Esophagus (tissue), 2 donors: Measurements from ENCODE around the gene C10orf53. TPM values are rescaled to one million over a fixed set of nuclear protein-coding genes. Genes with fewer than 3 reads are reported as not detected.
"Not testable (repeated sequence)": the region's sequence is repeated elsewhere in the genome, so short reads cannot be mapped to it uniquely, and the experiment has no call there.

ENCODE experiments used
- H3K27ac ChIP-seq, 2 donors: one replicate each; pipeline ENCODE4 v1.5.1; 2013; ENCODE audit warnings: low read depth in 2 of 2, mild to moderate bottlenecking in 2 of 2, inconsistent platforms in 1 of 2, low read length in 1 of 2, moderate library complexity in 1 of 2
- H3K27me3 ChIP-seq, 2 donors: one replicate each; pipeline ENCODE4 v1.6.1; 2013; ENCODE audit warnings: low read length in 2 of 2, control low read depth in 1 of 2, mild to moderate bottlenecking in 1 of 2; ENCODE audit not compliant: insufficient read depth in 2 of 2, control insufficient read depth in 1 of 2
- H3K36me3 ChIP-seq, 2 donors: one replicate each; pipeline ENCODE4 v1.6.1; 2013; ENCODE audit warnings: low read length in 1 of 2; ENCODE audit not compliant: control insufficient read depth in 2 of 2, insufficient read depth in 2 of 2
- H3K4me1 ChIP-seq, 2 donors: one replicate each; pipeline ENCODE4 v1.6.1; 2013; ENCODE audit warnings: low read length in 1 of 2; ENCODE audit not compliant: control insufficient read depth in 2 of 2, insufficient read depth in 2 of 2
- H3K4me3 ChIP-seq, 2 donors: one replicate each; pipeline ENCODE4 v1.5.1; 2013; ENCODE audit warnings: low read length in 2 of 2, mild to moderate bottlenecking in 2 of 2, low read depth in 1 of 2, moderate library complexity in 1 of 2
- H3K9me3 ChIP-seq, 2 donors: one replicate each; pipeline ENCODE4 v1.6.1; 2013; ENCODE audit warnings: mild to moderate bottlenecking in 2 of 2, low read depth in 1 of 2, low read length in 1 of 2, moderate library complexity in 1 of 2; ENCODE audit not compliant: control insufficient read depth in 2 of 2, insufficient read depth in 1 of 2
- WGBS, 2 donors: extraction: QIAGEN DNeasy Blood & Tissue Kit; methylation state at CpG; one replicate each; pipeline ENCODE4 v1.1.7; 2013; 5-methylcytosine and 5-hydroxymethylcytosine counted together
- polyA plus RNA-seq, 2 donors: library from polyadenylated mRNA; stranded (reverse); fragments of 200-250 nt; gene quantifications; one replicate each; pipeline ENCODE4 v1.2.3, GENCODE V29; 2013
- donor health status: healthy with polysubstance abuse.
- donor health status: Bipolar disorder and iron deficiency.

The C10orf53 gene
- polyA plus RNA-seq, 2 donors = not detected

- H3K4me3 ChIP-seq, H3K9me3 ChIP-seq, H3K27ac ChIP-seq, H3K27me3 ChIP-seq, H3K36me3 ChIP-seq, H3K4me1 ChIP-seq: not testable (repeated sequence)
- 75% methylated on average over 5 of the region's 5 CpGs for WGBS, 2 donors
These were observed 3.0 kb downstream of the C10orf53 start for GRCh38 chr10:49682449-49682848.

GRCh38 chr10:49682879-49683278 lies 3.4 kb downstream of the C10orf53 start:
- Histone ChIP-seq H3K27ac (no peak overlapping the region), H3K4me1 (peaks cover 0 to 4% of the 10 kb centered on the region in 2 donors), H3K27me3 (peaks cover 0 to 4% of the 10 kb centered on the region in 2 donors), H3K4me3 (no peak overlapping the region), H3K36me3 (no peaks in the 10 kb centered on the region), H3K9me3 (peaks cover 3 to 11% of the 10 kb centered on the region in 2 donors)
- 93 to 96% methylated on average over 2 of the region's 2 CpGs for WGBS, 2 donors

GRCh38 chr10:49686651-49687050 lies 7.2 kb downstream of the C10orf53 start:
- H3K36me3 ChIP-seq = no peaks in the 10 kb centered on the region
- H3K27me3 ChIP-seq = peaks cover 0 to 3% of the 10 kb centered on the region in 2 donors
- H3K9me3 ChIP-seq = peaks cover 2 to 6% of the 10 kb centered on the region in 2 donors
- 72 to 76% methylated on average over 4 of the region's 4 CpGs for WGBS, 2 donors
- no peak overlapping the region for H3K27ac ChIP-seq
- no peak overlapping the region for H3K4me3 ChIP-seq
- H3K4me1 ChIP-seq = no peaks in the 10 kb centered on the region

DNA sequence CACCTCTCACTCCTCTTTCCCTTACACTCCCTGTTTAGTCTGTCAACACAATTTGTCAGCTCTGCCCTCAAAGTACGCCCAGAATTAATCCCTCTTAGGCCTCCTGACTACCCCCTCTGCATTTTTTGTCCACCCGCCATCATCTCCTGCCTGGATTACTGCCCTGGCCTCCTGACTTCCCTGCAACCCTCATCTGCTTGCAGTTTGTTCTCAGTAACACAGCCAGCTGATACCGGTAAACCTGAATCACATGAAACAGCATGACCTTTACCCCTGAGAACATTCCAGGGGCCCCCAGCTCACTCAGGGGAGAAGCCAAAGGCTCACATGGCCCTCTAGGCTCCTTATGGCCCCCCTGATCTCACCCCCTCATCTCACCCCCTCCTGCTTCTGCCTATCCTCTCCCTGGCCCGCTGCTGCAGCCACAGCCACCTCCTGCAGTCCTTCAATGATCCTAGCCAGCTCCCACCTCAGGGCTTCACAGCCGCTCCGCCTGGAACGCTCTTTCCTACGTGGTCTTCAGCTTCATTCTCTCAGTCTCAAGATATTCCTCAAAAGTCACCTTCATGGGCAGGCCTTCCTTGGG lies 8.9 kb downstream of the C10orf53 start:
- H3K36me3 ChIP-seq = no peaks in the 10 kb centered on the region
- H3K4me1 ChIP-seq = no peaks in the 10 kb centered on the region
- 13 to 15% methylated on average over 8 of the region's 8 CpGs for WGBS, 2 donors
- H3K9me3 ChIP-seq = peaks cover 2 to 6% of the 10 kb centered on the region in 2 donors
- peaks cover 0 to 9% of the 10 kb centered on the region in 2 donors for H3K27me3 ChIP-seq
- H3K27ac ChIP-seq = no peak overlapping the region
- no peak overlapping the region for H3K4me3 ChIP-seq

DNA sequence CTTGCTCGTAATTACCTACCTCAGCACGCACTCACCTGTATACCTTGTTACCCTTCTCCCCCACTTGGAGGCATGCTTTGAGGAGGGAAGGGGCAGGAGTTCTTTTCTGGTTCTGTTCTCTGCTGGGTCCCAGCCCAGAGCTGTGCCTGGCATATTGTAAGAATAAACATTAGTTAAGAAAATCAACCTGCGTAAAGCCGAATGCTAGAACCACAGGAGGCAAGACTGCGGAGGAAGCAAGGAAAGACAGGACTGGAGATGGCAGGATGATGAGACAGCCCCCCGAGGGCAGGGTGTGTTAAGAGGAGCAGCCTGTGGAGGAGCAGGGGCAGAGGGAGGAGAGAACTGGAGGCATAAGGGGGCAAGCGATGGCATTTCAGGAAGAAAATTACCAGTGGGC lies 9.5 kb downstream of the C10orf53 start:
- Histone ChIP-seq H3K9me3 (peaks cover 2 to 6% of the 10 kb centered on the region in 2 donors), H3K36me3 (no peaks in the 10 kb centered on the region), H3K4me1 (no peaks in the 10 kb centered on the region), H3K27ac (no peak overlapping the region), H3K4me3 (no peak overlapping the region), H3K27me3 (peaks cover 0 to 9% of the 10 kb centered on the region in 2 donors)
- WGBS, 2 donors = 18 to 28% methylated on average over 7 of the region's 7 CpGs

GRCh38 chr10:49689882-49690510 lies 10.5 kb downstream of the C10orf53 start:
- no peak overlapping the region for H3K4me3 ChIP-seq
- H3K4me1 ChIP-seq = no peaks in the 10 kb centered on the region
- H3K36me3 ChIP-seq = no peaks in the 10 kb centered on the region
- WGBS, 2 donors = 19 to 22% methylated on average over 12 of the region's 12 CpGs
- H3K27ac ChIP-seq = no peak overlapping the region
- H3K27me3 ChIP-seq = peaks cover 0 to 9% of the 10 kb centered on the region in 2 donors
- H3K9me3 ChIP-seq = peaks cover 2 to 6% of the 10 kb centered on the region in 2 donors

DNA sequence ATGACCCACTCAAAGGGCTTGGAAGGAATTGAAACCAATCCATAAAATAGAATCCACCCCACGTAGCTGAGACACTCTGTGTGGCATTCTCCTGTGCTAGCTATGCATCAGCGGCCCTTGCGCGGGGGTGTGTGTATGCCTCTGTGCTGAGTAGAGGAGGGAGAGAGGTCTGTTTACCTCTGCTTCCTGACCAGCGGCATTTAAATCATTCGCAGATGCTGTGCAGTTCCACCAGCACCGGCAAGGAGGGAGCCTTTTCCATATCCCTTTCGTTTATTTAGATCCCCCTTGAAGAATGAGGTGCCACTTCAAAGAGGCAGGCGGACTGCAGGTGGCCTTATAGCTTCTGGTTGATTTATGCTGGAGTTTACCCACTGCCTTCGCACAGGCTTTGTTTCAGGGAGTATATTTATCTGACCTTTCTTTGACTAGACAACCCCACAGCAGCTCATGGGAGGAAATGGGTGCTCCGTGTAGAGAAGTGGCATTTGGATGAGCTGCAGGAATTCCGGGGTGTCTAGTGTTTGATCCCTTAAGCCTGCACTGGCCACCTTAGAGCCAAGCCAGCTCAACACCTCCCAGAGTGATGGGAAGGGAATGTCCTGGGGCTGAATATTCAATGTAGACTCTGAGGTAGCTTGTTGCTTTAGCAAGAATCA lies 11.4 kb downstream of the C10orf53 start:
- 8 to 19% methylated on average over 12 of the region's 12 CpGs for WGBS, 2 donors
- H3K4me3 ChIP-seq = no peak overlapping the region
- H3K4me1 ChIP-seq = no peaks in the 10 kb centered on the region
- no peaks in the 10 kb centered on the region for H3K36me3 ChIP-seq
- peaks cover 0 to 9% of the 10 kb centered on the region in 2 donors for H3K27me3 ChIP-seq
- peaks cover 2 to 6% of the 10 kb centered on the region in 2 donors for H3K9me3 ChIP-seq
- H3K27ac ChIP-seq = no peak overlapping the region

GRCh38 chr10:49691588-49691987 lies 12.1 kb downstream of the C10orf53 start:
- Histone ChIP-seq H3K27me3 (peaks cover 0 to 9% of the 10 kb centered on the region in 2 donors), H3K9me3 (peaks cover 2 to 6% of the 10 kb centered on the region in 2 donors), H3K4me1 (no peaks in the 10 kb centered on the region), H3K4me3 (no peak overlapping the region), H3K36me3 (no peaks in the 10 kb centered on the region), H3K27ac (no peak overlapping the region)
- 36 to 56% methylated on average over 9 of the region's 9 CpGs for WGBS, 2 donors

DNA sequence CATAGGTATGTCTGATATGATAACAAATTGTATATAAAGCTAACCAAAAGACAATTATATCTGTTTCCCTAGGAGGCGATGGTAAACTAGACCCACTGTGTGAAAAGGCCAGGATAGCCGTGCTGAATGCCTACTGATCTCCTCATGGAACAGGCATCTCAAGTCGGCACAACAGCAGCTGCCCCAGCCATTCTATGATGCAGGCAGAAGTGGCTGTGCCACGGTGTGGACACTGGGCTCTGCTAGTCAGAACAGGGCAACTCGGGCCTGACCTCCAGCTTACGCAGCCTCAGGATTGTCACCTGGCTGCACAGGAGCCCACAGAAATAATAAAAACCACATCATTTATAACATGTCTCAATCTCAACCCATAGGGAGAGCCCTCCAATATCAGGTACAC lies 15.0 kb downstream of the C10orf53 start:
- 71 to 78% methylated on average over 6 of the region's 6 CpGs for WGBS, 2 donors
- Histone ChIP-seq H3K9me3 (no peaks in the 10 kb centered on the region), H3K4me1 (no peaks in the 10 kb centered on the region), H3K27me3 (peaks cover 0 to 9% of the 10 kb centered on the region in 2 donors), H3K4me3 (no peak overlapping the region), H3K27ac (no peak overlapping the region), H3K36me3 (no peaks in the 10 kb centered on the region)
